ENCODE results near the gene EDIL3. TPM values are rescaled to one million over a fixed set of nuclear protein-coding genes. Genes with fewer than 3 reads are reported as not detected.

Gene EDIL3
- polyA plus RNA-seq, 1 donor (not counting 4 experiments of a cell fraction or from before 2014, with no cell fraction given) = 0.34 TPM

GRCh38 chr5:83919071-83920041, 465.3 kb downstream of the EDIL3 start:
- Histone ChIP-seq H3K4me3 (ENCODE audit: control insufficient read depth in 2 of 3, extremely low read depth in 1 of 3, insufficient read depth in 2 of 3, low read depth in 1 of 3, low read length in 3 of 3) (no peak overlapping the region), H3K27ac (ENCODE audit: control insufficient read depth, insufficient read depth, low read length) (no peak overlapping the region), H2AFZ (ENCODE audit: control insufficient read depth, low read length) (no peak overlapping the region), H3K4me2 (ENCODE audit: control insufficient read depth, extremely low read depth, insufficient read depth, low read depth, low read length) (no peak overlapping the region), H3K27me3 (ENCODE audit: control insufficient read depth, extremely low read depth, insufficient read depth, low read length) (no peaks in the 10 kb centered on the region), H3K4me1 (ENCODE audit: control insufficient read depth, extremely low read depth, insufficient read depth, low read length) (no peaks in the 10 kb centered on the region), H3K36me3 (ENCODE audit: control insufficient read depth in 2 of 2, extremely low read depth in 1 of 2, insufficient read depth in 2 of 2, low read length in 2 of 2) (no peaks in the 10 kb centered on the region), H4K20me1 (ENCODE audit: control insufficient read depth, extremely low read depth, insufficient read depth, low read length) (no peaks in the 10 kb centered on the region), H3K9me3 (ENCODE audit: control insufficient read depth, low read depth, low read length) (no peaks in the 10 kb centered on the region), H3K9me1 (ENCODE audit: control insufficient read depth, extremely low read depth, insufficient read depth, low read length) (no peaks in the 10 kb centered on the region), H3K9ac (ENCODE audit: control insufficient read depth, extremely low read depth, insufficient read depth, low read length) (no peak overlapping the region), H3K79me2 (ENCODE audit: control insufficient read depth, insufficient read depth, low read length) (no peaks in the 10 kb centered on the region)
- no peak for DNase-seq (ENCODE audit: low read depth, low spot score)
- FAIRE-seq = no peak
- TF ChIP-seq CTCF (optimal IDR thresholded peaks at IDR 0.05 in 1 of 3, IDR thresholded peaks at IDR 0.05 in 1 of 3, conservative IDR thresholded peaks at IDR 0.05 in 1 of 3; ENCODE audit: extremely low read depth in 1 of 3, insufficient read depth in 2 of 3, low read length in 3 of 3) (no peak), EZH2 (IDR thresholded peaks at IDR 0.05; ENCODE audit: low read length) (no peak)
- dilution Hi-C loops (cut with MboI; ENCODE audit: extremely low pct_ligation_motif_present, low sequenced_read_pairs) = no loop called here

GRCh38 chr5:83917261-83917908, 467.3 kb downstream of the EDIL3 start:
- no peak overlapping the region for H2AFZ ChIP-seq (ENCODE audit: control insufficient read depth, low read length)

More at GRCh38 chr5:83917261-83917908, 467.3 kb downstream of the EDIL3 start:
- no peak overlapping the region for H3K9ac ChIP-seq (ENCODE audit: control insufficient read depth, extremely low read depth, insufficient read depth, low read length)
- H3K4me1 ChIP-seq (ENCODE audit: control insufficient read depth, extremely low read depth, insufficient read depth, low read length) = no peaks in the 10 kb centered on the region
- H3K9me3 ChIP-seq (ENCODE audit: control insufficient read depth, low read depth, low read length) = no peaks in the 10 kb centered on the region
- no peaks in the 10 kb centered on the region for H3K9me1 ChIP-seq (ENCODE audit: control insufficient read depth, extremely low read depth, insufficient read depth, low read length)
- TF ChIP-seq EZH2 (IDR thresholded peaks at IDR 0.05; ENCODE audit: low read length) = no peak
- TF ChIP-seq CTCF (optimal IDR thresholded peaks at IDR 0.05 in 1 of 3, IDR thresholded peaks at IDR 0.05 in 1 of 3, conservative IDR thresholded peaks at IDR 0.05 in 1 of 3; ENCODE audit: extremely low read depth in 1 of 3, insufficient read depth in 2 of 3, low read length in 3 of 3) = no peak
- dilution Hi-C loops (cut with MboI; ENCODE audit: extremely low pct_ligation_motif_present, low sequenced_read_pairs) = no loop called here
- H3K4me2 ChIP-seq (ENCODE audit: control insufficient read depth, extremely low read depth, insufficient read depth, low read depth, low read length) = no peak overlapping the region
- no peaks in the 10 kb centered on the region for H3K79me2 ChIP-seq (ENCODE audit: control insufficient read depth, insufficient read depth, low read length)
- FAIRE-seq = no peak
- H3K27me3 ChIP-seq (ENCODE audit: control insufficient read depth, extremely low read depth, insufficient read depth, low read length) = no peaks in the 10 kb centered on the region
- no peaks in the 10 kb centered on the region for H4K20me1 ChIP-seq (ENCODE audit: control insufficient read depth, extremely low read depth, insufficient read depth, low read length)
- H3K36me3 ChIP-seq (ENCODE audit: control insufficient read depth in 2 of 2, extremely low read depth in 1 of 2, insufficient read depth in 2 of 2, low read length in 2 of 2) = no peaks in the 10 kb centered on the region
- H3K4me3 ChIP-seq (ENCODE audit: control insufficient read depth in 2 of 3, extremely low read depth in 1 of 3, insufficient read depth in 2 of 3, low read depth in 1 of 3, low read length in 3 of 3) = no peak overlapping the region
- no peak overlapping the region for H3K27ac ChIP-seq (ENCODE audit: control insufficient read depth, insufficient read depth, low read length)
- DNase-seq (ENCODE audit: low read depth, low spot score) = no peak

All from keratinocyte (primary cell).